Neutrophil (primary cell): ENCODE measurements around the gene AQP12B.

ENCODE experiments used
- H3K27ac ChIP-seq: fragments of 200-600 bp; sonication (generic); 2 replicates; pipeline ENCODE4 v1.5.1; 2016; ENCODE audit warnings: mild to moderate bottlenecking, moderate library complexity
- H3K27me3 ChIP-seq: fragments of 200-600 bp; sonication (generic); 2 replicates; pipeline ENCODE4 v1.6.0; 2016; ENCODE audit warnings: mild to moderate bottlenecking
- H3K36me3 ChIP-seq: fragments of 200-600 bp; sonication (generic); 2 replicates; pipeline ENCODE4 v1.5.1; 2017
- H3K4me1 ChIP-seq, 2 experiments: fragments of 200-600 bp in 1 of 2; sonication (generic) in 1 of 2; 1 replicate in 1 of 2; 2 replicates in 1 of 2; pipeline versions ENCODE4 v1.5.1 to v1.6.1; 2013 to 2016; ENCODE audit warnings: low read depth in 1 of 2, low read length in 1 of 2, mild to moderate bottlenecking in 1 of 2, moderate library complexity in 1 of 2; ENCODE audit not compliant: control insufficient read depth in 1 of 2, insufficient read depth in 1 of 2
- H3K4me3 ChIP-seq, 2 experiments: fragments of 200-600 bp in 1 of 2; sonication (generic) in 1 of 2; 1 replicate in 1 of 2; 2 replicates in 1 of 2; pipeline ENCODE4 v1.5.1; 2013 to 2016; ENCODE audit warnings: low read depth in 1 of 2, low read length in 1 of 2, mild to moderate bottlenecking in 1 of 2, moderate library complexity in 1 of 2
- H3K9me3 ChIP-seq: fragments of 200-600 bp; sonication (generic); 2 replicates; pipeline ENCODE4 v1.5.1; 2016
- TF ChIP-seq, protein P1 (sequence below): fragments of 200-600 bp; sonication (generic); IDR thresholded peaks from 2 replicates; pipeline ENCODE4 v1.5.1; 2016; ENCODE audit warnings: antibody characterized with exemption

Gene AQP12B

DNA sequence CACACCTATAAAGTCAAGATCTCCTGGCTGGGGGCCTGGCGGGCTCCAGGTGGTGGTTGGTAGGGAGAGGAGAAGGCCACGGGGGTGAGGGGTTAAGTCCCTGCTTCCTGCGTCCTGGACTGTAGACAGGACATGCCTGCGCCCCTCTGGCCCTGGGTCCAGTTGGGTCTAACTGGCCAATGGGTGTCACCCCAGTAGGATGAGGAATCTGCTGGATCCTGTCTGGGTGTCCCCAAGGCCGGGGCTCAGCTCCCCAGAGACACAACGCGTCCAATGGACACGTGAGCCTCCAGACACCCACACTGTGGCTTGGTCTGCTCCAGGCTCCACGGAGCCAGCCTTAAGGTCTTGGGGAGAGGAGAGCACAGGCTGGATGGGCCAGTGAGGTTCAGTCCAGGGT is 28.6 kb upstream of the AQP12B start:
- TF ChIP-seq, protein P1, sequence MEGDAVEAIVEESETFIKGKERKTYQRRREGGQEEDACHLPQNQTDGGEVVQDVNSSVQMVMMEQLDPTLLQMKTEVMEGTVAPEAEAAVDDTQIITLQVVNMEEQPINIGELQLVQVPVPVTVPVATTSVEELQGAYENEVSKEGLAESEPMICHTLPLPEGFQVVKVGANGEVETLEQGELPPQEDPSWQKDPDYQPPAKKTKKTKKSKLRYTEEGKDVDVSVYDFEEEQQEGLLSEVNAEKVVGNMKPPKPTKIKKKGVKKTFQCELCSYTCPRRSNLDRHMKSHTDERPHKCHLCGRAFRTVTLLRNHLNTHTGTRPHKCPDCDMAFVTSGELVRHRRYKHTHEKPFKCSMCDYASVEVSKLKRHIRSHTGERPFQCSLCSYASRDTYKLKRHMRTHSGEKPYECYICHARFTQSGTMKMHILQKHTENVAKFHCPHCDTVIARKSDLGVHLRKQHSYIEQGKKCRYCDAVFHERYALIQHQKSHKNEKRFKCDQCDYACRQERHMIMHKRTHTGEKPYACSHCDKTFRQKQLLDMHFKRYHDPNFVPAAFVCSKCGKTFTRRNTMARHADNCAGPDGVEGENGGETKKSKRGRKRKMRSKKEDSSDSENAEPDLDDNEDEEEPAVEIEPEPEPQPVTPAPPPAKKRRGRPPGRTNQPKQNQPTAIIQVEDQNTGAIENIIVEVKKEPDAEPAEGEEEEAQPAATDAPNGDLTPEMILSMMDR, result no peak
- Histone ChIP-seq H3K9me3 (no peaks in the 10 kb centered on the region), H3K27ac (no peak overlapping the region), H3K4me1 (no peaks in the 10 kb centered on the region), H3K4me3 (no peak overlapping the region), H3K36me3 (no peaks in the 10 kb centered on the region), H3K27me3 (peaks cover 2% of the 10 kb centered on the region)

DNA sequence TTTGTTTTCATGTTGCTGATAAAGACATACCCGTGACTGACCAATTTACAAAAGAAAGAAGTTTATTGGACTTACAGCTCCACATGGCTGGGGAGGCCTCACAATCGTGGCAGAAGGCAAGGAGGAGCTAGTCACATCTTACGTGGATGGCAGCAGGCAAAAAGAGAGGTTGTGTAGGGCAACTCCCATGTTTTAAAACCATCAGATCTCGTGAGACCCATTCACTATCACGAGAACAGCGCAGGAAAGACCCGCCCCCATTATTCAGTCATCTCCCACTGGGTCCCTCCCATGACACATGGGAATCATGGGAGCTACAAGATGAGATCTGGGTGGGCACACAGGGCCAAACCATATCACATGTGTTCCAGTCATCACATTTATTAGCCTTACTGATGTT is 25.8 kb upstream of the AQP12B start:
- Histone ChIP-seq H3K27ac (no peak overlapping the region), H3K27me3 (peaks cover 27% of the 10 kb centered on the region), H3K4me1 (no peaks in the 10 kb centered on the region), H3K4me3 (no peak overlapping the region), H3K9me3 (no peaks in the 10 kb centered on the region), H3K36me3 (no peaks in the 10 kb centered on the region)
- TF ChIP-seq, protein P1, result no peak

DNA sequence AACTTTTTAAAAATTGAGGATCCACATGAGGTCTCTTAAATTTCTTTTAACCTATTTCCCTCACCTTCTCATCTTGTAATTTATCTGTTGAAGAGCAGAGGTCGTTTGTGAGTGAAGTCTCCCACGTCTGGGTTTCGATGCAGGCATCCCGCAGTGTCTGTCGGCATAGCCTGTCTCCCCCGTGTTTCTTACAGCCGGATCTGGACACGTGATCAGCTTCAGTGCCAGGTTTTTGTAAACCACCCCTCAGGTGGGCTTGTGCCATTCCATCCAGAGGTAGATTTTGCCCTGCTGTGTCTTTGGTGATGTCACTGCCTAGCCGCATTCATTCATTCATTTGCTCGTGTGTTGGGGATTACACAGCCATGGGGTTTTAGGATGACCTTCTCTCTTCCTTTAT is 25.1 kb upstream of the AQP12B start:
- TF ChIP-seq, protein P1, result no peak

DNA sequence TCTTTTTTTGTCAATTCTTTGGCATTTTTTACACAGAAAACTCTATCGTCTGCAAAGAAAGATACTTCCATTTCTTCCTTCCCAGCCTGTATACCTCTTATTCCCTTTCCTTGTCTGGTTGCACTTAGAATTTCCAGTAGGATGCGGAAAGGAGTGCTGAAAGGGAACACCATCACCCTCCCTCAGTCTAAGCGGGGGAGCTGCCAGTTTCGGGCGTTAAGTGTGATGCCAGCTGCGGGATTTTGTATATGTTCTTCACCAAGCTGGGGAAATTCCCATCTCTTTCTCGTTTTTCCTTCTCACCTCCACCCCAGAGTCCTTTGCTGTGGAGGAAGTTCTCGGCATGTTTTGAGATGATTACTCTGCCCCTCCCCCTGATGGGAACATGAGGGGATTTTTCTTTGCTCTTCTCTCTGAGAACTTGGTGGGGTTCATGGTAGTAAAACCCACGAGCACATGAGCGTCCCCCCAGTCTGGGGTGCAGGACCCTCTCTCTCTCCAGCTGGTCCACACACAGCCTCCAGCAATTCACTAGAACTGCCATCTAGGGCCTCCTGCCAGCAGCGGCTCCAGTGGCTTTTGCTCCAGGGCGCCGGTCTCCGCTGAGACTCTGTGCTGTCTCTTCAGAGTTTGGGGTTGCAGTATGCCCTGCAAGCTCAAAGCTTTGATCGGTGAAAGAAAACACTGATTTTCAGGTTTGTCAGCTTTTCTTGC is 24.5 kb upstream of the AQP12B start:
- Histone ChIP-seq H3K9me3 (no peaks in the 10 kb centered on the region), H3K4me1 (no peaks in the 10 kb centered on the region), H3K27me3 (peaks cover 27% of the 10 kb centered on the region), H3K4me3 (no peak overlapping the region), H3K27ac (no peak overlapping the region), H3K36me3 (no peaks in the 10 kb centered on the region)
- TF ChIP-seq, protein P1, result no peak

More for the DNA sequence above, 25.1 kb upstream of the AQP12B start:
- Histone ChIP-seq H3K27me3 (peaks cover 27% of the 10 kb centered on the region), H3K4me1 (no peaks in the 10 kb centered on the region), H3K27ac (no peak overlapping the region), H3K36me3 (no peaks in the 10 kb centered on the region), H3K9me3 (no peaks in the 10 kb centered on the region), H3K4me3 (no peak overlapping the region)

DNA sequence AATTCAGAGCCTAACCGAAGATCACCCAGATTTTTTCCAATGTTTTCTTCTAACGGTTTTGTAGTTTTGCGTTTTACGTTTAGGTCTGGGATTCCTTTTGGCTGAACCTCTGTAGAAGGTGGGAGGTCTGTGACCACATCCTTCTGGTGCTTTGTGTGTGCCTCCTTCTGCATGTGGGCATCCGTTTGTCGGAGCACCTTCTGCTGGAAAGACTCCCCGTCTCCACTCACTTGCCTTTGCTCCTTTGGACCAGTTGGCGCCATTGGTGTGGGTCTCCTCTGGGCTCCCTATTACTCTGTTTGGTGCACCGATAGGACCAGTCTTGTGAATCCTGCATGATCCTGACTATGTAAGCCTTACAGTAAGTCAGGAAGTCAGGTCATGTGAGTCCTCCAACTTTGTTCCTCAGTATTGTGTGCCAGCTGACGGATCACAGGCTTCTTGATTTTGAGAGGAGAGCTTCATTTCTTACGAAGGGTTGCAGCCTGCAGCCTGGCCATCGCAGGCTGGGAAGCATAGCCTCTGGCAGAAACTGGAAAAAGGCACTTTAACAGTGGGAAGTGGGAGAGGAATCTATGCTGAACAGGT is 22.6 kb upstream of the AQP12B start:
- no peaks in the 10 kb centered on the region for H3K4me1 ChIP-seq
- peaks cover 27% of the 10 kb centered on the region for H3K27me3 ChIP-seq
- TF ChIP-seq, protein P1, result no peak
- H3K9me3 ChIP-seq, result no peaks in the 10 kb centered on the region
- no peak overlapping the region for H3K4me3 ChIP-seq
- no peaks in the 10 kb centered on the region for H3K36me3 ChIP-seq
- no peak overlapping the region for H3K27ac ChIP-seq
